KMS-11 (cell line): ENCODE data around the gene ADAM12.

Experiments used
- H2AFZ ChIP-seq: fragments of 200-600 bp; sonication (generic); 2 replicates; pipeline ENCODE4 v1.6.1; 2016; ENCODE audit warnings: antibody characterized with exemption, mixed run types, low read depth
- H3K27ac ChIP-seq: fragments of 200-600 bp; sonication (generic); 2 replicates; pipeline ENCODE4 v1.6.1; 2016; ENCODE audit warnings: mild to moderate bottlenecking, mixed run types
- H3K27me3 ChIP-seq: fragments of 200-600 bp; sonication (generic); 2 replicates; pipeline ENCODE4 v1.6.1; 2017; ENCODE audit warnings: mild to moderate bottlenecking, low read depth, mixed run types, moderate library complexity; ENCODE audit not compliant: insufficient read depth
- H3K36me3 ChIP-seq: fragments of 200-600 bp; sonication (generic); 2 replicates; pipeline ENCODE4 v1.6.1; 2017; ENCODE audit warnings: mild to moderate bottlenecking, mixed run types; ENCODE audit not compliant: insufficient read depth
- H3K4me1 ChIP-seq: fragments of 200-600 bp; sonication (generic); 2 replicates; pipeline ENCODE4 v1.6.1; 2016; ENCODE audit warnings: mild to moderate bottlenecking, low read depth, mixed run types; ENCODE audit not compliant: poor library complexity, severe bottlenecking
- H3K4me2 ChIP-seq: fragments of 200-600 bp; sonication (generic); 2 replicates; pipeline ENCODE4 v1.7.0; 2016; ENCODE audit warnings: mild to moderate bottlenecking, mixed run types
- H3K4me3 ChIP-seq: fragments of 200-600 bp; sonication (generic); IDR thresholded peaks from 2 replicates; pipeline ENCODE4 v1.6.1; 2017; ENCODE audit warnings: low read depth, low read length, mixed read lengths; ENCODE audit not compliant: insufficient read depth
- H3K79me2 ChIP-seq: fragments of 200-600 bp; sonication (generic); 2 replicates; pipeline ENCODE4 v1.6.1; 2016; ENCODE audit warnings: low read depth, mixed run types; ENCODE audit not compliant: insufficient read depth
- H3K9ac ChIP-seq: fragments of 200-600 bp; sonication (generic); 2 replicates; pipeline ENCODE4 v1.6.1; 2016; ENCODE audit warnings: mild to moderate bottlenecking, mixed run types
- H4K20me1 ChIP-seq: fragments of 200-600 bp; sonication (generic); 2 replicates; pipeline ENCODE4 v1.6.1; 2016; ENCODE audit warnings: mild to moderate bottlenecking, mixed run types; ENCODE audit not compliant: insufficient read depth
- TF ChIP-seq, protein P1 (sequence below): fragments of 200-600 bp; sonication (generic); conservative IDR thresholded peaks from 2 replicates; pipeline ENCODE4 v1.6.1; 2017; ENCODE audit warnings: low read depth, mild to moderate bottlenecking, antibody characterized with exemption, low read length, moderate library complexity, mixed read lengths

ADAM12 gene

DNA sequence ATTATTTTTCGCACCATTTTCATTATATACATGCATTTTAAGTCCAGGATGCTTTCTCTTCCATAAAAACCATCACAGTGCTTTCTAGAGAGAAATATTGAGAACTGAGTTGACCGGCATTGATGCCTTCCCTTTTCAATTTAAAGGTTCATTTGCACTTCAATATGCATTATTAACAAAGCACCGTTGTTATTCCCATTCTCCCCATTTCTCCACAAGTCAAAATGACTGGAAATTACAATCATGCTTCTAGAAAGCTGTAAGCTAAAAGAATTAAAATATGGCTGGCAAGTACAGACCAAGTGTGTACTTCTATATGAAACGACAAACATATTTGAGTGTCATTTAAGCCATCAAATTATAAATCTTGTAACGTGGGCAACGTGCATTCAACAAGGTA is 272.4 kb downstream of the ADAM12 start:
- H3K4me1 ChIP-seq = no peaks in the 10 kb centered on the region
- TF ChIP-seq, protein P1, sequence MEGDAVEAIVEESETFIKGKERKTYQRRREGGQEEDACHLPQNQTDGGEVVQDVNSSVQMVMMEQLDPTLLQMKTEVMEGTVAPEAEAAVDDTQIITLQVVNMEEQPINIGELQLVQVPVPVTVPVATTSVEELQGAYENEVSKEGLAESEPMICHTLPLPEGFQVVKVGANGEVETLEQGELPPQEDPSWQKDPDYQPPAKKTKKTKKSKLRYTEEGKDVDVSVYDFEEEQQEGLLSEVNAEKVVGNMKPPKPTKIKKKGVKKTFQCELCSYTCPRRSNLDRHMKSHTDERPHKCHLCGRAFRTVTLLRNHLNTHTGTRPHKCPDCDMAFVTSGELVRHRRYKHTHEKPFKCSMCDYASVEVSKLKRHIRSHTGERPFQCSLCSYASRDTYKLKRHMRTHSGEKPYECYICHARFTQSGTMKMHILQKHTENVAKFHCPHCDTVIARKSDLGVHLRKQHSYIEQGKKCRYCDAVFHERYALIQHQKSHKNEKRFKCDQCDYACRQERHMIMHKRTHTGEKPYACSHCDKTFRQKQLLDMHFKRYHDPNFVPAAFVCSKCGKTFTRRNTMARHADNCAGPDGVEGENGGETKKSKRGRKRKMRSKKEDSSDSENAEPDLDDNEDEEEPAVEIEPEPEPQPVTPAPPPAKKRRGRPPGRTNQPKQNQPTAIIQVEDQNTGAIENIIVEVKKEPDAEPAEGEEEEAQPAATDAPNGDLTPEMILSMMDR = no peak
- no peaks in the 10 kb centered on the region for H3K79me2 ChIP-seq
- no peak overlapping the region for H3K4me3 ChIP-seq
- no peaks in the 10 kb centered on the region for H4K20me1 ChIP-seq
- no peaks in the 10 kb centered on the region for H3K36me3 ChIP-seq
- H3K9ac ChIP-seq = no peak overlapping the region
- no peaks in the 10 kb centered on the region for H3K27me3 ChIP-seq
- H2AFZ ChIP-seq = no peak overlapping the region
- H3K27ac ChIP-seq = no peak overlapping the region
- no peak overlapping the region for H3K4me2 ChIP-seq

DNA sequence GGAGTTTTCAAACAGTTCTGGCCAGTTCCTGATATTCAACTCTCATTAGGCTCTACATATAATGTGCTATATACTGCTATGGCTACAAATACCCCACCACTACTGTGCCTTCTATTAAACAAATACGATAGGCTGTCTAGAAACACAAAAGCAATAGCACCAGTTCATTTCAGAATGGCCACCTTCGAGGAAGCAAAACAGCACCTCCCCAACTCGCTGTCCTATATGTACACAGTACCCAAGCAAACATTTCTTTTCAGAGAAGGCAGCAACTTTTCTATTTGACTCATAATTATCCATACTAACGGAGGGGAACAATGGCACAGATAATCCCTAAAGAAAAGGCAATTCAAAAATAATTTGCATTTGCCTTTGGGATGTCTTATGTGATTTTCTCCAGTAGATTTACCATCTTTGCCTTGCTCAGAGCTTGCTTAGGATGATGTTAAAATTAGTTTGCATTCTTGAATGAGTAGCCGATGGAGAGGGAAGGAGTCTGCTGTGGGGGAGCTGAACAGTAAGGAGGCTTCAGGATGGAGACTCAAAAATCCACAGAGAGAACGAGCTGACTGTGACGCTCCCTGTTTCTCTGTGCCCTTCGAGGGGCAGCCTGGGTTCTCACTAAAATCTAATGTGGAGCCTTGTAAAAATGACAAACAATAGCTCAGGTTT is 273.3 kb downstream of the ADAM12 start:
- TF ChIP-seq, protein P1 = no peak
- no peaks in the 10 kb centered on the region for H3K4me1 ChIP-seq
- H3K4me3 ChIP-seq = no peak overlapping the region
- H4K20me1 ChIP-seq = no peaks in the 10 kb centered on the region
- no peak overlapping the region for H3K27ac ChIP-seq
- H3K27me3 ChIP-seq = no peaks in the 10 kb centered on the region
- H3K79me2 ChIP-seq = no peaks in the 10 kb centered on the region
- no peak overlapping the region for H2AFZ ChIP-seq
- no peaks in the 10 kb centered on the region for H3K36me3 ChIP-seq
- no peak overlapping the region for H3K9ac ChIP-seq
- H3K4me2 ChIP-seq = no peak overlapping the region

DNA sequence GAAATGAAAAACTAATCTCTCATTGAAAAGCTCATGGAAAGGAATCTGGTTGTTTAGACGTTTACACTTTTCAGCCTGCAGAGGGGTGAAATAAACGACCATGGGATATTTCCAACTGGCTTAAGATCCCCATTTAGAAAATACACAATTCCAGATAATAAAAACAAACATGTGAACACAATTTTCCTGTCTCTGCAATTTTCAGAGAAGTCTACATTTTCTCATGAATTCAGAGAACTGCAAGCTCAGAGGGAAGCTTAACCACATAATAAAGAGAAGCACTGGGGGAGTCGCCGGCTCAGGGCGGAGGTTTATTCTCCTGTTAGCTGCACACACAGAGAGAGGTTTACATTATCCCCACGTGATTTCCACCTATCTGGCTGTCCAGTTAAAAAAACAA is 276.8 kb downstream of the ADAM12 start:
- Histone ChIP-seq H4K20me1 (no peaks in the 10 kb centered on the region), H3K36me3 (no peaks in the 10 kb centered on the region), H3K4me3 (no peak overlapping the region), H3K9ac (no peak overlapping the region), H3K4me2 (no peak overlapping the region), H3K79me2 (no peaks in the 10 kb centered on the region), H3K4me1 (no peaks in the 10 kb centered on the region), H3K27me3 (no peaks in the 10 kb centered on the region), H3K27ac (no peak overlapping the region), H2AFZ (no peak overlapping the region)
- TF ChIP-seq, protein P1 = no peak

DNA sequence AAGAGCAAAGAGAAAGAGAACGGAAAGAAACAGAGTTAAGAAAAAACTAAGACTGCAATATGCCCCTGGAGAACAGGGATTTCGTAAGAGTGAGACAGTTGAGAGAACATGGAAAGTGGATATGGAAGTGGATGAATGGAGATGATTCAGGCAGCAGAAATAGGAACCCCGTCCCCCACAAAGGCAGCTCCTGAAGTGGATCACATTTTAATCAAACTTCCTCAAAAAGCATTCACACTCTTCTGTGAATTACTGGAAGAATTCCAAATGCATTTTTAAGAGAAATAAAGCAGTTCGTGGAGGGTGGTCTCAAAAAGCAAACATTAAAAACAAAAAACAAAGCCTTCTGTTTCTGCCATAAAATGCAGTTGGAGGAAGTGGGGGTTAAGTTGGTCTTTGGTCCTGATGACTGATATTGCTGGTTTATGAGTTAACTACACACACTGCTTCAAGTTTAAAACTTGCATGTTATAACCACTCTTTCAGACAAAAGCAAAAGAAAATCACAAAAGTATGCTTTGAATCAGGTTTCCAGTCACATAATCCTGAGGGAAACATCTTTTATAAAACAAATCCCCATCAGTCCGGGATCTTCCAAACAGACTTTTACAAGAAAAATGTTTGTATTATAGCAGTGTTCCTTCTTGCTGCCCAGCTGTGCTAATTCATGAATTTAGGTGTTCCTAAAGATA is 277.6 kb downstream of the ADAM12 start:
- Histone ChIP-seq H2AFZ (no peak overlapping the region), H3K36me3 (no peaks in the 10 kb centered on the region), H4K20me1 (no peaks in the 10 kb centered on the region), H3K4me2 (no peak overlapping the region), H3K4me1 (no peaks in the 10 kb centered on the region), H3K27me3 (no peaks in the 10 kb centered on the region), H3K9ac (no peak overlapping the region), H3K79me2 (no peaks in the 10 kb centered on the region), H3K4me3 (no peak overlapping the region), H3K27ac (no peak overlapping the region)
- TF ChIP-seq, protein P1 = no peak
